NCI-H748 (cell line): ENCODE measurements around the gene SEZ6.

ENCODE experiments used
- DNase-seq: peaks from one replicate; lab custom pipeline; 2025; ENCODE audit not compliant: unreplicated experiment; lab: John Stamatoyannopoulos, UW

The SEZ6 gene

DNA sequence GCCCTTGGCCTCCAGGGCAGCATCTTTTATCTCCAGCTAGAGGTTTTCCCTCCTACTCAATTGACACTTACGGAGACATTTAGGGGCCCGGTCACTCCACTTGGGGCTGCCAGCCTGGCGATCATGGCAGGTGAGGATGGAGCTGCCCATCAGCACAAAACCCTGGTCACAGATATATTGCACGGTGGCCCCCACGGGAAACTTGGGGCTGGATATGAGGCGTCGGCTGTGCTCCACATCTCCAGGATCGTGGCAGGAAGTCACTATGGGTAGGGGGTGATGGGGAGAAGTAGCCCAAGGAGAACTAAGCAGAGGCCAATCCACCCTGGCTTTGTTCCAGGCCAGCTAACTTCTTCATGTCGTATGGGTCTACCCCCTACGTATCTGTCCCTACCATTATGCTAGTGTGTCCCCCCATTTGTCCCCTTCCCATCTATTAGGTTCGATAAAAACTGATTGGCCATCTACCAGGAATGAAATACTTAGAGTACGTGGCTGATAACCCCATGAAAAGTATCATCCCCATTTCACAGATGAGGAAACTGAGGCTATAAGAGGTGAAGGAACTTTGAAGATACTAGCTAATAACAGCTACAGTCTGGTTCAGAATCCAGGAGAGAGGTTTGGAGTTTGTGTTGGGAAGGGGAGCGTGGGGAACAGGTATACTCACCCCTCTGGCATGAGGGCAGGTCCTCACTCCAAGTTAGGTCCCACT lies 48.4 kb downstream of the SEZ6 start:
- DNase-seq = no peak

DNA sequence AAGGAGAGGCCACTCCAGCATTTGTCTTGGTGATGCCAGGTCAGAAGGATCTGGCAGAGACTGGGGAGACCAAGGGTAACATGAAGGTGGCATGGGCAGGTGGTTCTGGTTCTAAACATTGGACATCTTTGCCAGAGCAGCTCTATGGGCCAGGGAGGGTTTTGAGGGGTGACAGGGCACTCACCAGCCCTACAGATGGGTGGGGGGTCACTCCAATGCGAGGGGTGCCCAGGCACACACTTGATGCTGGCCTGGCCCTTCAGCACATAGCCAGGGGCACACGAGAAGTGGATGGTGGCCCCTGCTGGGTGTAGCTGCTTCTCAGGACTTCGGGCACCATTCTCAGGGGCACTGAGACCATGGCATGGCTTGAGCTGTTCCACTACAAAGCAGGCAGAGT lies 49.0 kb downstream of the SEZ6 start:
- no peak for DNase-seq

DNA sequence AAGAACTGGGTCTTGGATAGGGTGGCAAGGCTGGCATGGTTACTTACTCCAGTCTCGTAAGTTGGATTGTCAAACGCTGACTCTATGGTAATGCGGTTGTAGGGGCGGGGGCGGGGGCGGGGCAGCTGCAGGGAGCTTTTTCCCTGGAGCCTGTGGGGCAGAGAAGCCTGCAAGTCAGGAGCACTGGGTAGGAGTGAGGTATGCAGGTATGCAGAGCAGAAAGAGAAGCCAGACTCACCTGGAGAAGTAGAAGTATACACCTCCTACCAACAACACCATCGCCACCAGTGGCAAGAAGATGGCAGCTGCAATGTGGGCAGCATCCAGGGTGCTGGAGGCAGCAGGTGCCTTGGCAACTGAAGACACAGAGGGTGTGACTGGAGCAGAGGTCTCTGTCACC lies 49.7 kb downstream of the SEZ6 start:
- DNase-seq = no peak

DNA sequence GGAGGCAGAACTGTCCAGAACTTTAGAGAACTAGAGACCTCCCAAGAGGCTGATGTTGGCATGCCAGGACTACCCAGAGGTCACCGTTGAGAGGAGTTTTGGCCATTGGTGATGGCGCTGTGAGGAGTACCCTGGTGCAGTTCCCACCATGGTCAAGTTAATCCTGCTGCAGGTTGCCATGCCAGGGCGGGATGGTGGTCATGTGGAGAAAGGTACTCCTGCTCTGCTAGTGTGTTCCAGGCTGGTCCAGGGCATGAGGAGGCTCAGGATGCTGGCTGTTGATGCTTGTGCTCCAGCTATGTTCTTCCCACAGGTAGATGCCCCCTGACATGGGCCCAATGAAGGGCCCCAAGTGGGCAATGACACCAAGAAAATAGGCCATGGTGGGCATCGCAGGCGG lies 50.4 kb downstream of the SEZ6 start:
- DNase-seq = no peak

DNA sequence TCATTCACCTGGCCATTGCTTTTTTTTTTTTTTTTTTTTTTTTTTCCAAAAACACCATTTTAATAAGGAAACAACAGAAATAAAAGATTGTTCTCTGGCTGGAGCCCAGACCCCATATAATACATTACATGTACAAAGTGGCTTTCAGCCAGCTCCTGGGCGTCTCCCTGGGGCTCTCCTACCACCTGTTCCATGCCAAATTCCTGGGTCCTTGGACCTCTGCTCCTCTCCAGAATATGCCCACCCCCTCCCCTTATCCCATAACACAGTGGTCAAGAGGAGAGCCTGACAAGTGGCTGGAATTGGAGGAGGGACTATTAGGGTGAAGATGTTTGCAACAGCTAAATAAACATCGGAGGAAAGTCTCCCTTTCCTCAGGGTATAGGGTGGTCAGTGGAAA lies 50.9 kb downstream of the SEZ6 start:
- DNase-seq = no peak

DNA sequence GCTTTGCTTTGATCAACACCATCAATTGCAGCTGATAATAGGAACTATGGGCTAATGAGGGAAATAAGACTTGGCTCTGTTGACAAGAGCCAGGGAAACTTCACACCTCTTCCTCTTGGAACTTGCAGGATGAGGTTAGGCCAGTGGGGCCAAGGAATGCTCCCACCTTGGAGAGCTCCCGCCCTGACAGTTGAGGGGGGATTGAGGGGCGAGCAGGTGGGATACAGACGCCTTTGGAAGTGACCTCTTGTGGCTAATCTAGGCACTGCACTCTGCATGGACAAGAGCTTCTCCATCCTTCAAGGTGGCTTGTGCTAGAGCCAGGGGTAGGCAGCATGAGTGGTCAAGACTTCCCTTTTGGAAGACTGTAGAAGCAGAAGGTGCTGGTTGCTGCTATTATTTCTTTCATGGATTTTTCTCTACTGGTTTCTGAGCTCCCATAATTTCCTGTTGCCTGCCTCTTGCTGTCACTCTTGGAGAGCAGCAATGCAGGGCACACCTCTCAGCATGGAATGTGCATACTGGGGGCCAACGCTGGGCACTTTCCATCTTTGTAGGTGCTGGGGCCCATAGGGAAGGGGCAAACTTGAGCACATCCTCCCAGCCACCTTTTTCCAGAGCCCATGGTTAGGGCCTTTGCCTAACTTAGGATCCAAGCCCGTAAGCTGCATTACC lies 52.3 kb downstream of the SEZ6 start:
- DNase-seq = peak; percentile 74

DNA sequence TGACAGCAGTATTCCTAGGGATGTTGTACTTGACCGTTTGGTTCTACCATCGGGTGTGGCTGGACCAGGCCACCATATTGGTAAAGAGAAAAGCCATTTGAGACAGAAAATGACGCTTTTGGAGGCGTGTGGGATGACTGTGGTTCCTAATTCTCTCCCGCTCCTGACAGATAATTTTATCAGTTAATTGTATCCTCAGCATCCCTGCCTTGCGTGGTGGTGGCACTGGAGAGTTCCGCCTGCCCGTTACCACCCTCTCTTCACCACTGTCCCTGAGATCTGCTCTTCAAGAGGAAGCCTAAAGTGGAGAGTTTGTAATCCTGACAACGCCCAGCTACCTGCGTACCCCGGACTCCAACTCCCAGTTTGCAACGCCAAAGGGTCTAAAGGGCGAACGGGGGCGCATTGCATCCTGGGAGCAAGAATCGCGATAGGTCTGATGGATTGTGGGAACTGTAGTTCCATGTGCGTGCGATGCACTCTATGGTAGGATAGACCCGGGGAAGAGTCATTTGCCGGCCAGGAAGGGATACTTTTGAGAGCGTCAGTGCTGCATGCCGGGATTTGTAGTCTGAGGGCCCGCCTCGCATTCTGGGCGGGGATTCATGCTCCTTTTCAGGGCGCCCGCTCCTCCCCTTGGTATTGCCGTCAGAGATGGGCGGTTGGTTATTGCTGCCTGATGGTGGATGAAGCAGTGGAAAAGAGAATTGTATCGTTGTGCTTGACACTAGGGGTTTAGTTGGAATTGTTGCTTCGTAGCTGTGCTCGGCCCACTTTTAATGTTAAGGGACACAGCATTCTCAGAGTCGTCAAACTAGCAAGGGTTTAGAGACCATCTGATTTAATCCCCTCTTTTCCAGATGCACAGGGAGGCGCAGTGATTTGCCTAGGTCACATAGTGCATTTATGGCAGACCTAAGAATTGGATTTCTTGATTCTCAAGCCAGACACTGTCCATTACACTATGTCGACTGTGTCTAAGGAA lies 53.5 kb downstream of the SEZ6 start:
- peak; percentile 100 for DNase-seq

DNA sequence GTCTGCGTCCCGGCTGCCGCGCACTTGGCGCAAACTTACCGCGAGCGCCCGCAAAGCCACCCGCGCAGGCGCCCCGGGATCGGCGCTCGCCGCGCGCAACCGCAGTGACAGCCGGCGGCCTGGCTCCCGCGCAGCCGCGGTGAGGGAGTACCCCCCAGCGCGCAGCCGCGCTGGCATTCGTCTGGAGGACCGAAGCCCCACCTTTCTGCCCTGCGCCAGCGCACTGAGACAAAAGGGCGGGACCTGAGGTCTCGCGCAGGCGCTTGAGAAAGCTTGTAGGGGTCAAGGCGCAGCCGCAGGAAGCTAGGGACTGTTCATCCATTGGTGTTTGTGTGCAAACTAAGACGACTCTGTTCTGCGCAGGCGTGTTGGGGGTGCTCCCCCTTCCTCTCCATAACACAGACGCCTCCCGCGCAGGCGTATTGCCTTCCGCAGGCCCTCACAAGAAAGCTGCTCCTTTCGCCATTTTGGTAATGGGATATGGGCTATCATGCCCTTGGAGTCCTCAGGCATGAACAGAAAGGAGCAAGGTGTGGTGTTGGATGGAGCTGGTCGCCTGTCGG lies 54.3 kb downstream of the SEZ6 start, which contains the start of gene PHF12:
Gene PHF12, minus strand, starts transcription at position 91 of the 563 bp plus-strand sequence. CDS start 558 bp downstream, outside the sequence.
- peak; percentile 100 for DNase-seq

DNA sequence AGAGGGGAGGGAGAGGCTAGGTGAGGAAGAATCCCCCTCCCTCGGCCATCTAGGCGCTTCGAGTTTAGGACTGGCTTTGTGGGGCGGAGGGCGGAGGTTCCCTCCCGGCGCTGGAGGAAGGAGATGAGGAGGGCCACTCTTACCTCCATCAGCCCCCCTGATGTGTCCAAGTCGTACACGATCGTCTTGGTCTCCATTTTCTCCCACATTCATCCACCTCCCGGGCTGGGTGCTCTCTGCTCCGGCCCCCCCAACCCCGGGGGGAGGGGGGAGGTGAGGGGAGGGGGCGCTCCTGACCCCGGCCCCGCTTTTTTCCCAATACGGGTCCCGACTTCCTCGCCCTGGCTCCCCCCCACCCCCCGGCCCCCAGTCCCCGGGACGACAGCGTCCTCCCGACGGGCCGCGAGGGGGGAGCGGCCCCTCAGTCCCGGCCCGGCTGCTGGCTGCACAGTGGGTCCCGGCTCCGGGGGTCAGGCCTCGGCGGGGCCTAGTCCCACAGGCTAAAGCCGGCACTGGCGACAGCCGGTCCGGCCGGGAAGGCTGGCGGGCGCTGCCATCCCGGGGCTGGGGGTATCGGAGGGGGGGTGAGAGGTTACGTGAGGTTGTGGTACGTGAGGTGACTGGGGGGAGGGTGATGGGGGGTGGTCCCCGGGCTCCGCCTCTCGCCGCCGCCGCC lies 54.9 kb downstream of the SEZ6 start:
- peak; percentile 64 for DNase-seq

DNA sequence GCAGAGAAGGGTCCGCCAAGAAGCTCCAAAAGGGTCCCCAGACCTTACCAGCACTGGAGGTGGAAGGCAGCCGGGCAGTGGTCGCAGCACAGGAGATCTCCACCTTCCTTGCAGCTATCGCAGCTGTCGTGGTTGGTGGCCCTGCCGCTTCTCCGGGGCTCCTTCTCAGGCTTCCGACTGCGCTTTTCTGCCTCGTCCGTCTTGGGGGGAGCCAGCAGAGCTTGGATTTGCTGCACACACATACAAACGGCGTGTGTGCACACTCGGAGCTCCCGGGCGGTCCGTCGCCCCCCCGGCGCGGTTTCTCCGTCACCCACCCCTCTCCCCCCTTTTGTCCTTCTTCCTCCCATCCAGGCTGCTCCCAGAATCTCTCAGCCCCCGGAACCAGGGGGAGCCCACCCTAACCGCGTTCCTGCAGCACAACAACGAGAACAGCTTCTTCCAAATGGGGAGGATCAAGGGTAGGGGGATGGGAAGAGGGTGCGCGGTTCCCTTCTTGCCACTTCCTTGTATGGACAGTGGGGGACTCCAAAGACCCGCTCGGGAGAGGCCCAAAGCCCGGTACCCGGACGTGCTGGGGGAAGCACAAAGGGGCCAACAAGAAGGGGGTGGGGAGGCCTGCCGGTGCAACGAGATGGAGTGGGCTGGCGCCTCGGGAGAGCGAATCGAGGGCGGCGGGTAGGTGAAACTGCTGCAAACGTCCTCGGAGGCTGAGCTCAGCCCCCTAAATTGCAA lies 55.6 kb downstream of the SEZ6 start:
- DNase-seq = peak; percentile 64

DNA sequence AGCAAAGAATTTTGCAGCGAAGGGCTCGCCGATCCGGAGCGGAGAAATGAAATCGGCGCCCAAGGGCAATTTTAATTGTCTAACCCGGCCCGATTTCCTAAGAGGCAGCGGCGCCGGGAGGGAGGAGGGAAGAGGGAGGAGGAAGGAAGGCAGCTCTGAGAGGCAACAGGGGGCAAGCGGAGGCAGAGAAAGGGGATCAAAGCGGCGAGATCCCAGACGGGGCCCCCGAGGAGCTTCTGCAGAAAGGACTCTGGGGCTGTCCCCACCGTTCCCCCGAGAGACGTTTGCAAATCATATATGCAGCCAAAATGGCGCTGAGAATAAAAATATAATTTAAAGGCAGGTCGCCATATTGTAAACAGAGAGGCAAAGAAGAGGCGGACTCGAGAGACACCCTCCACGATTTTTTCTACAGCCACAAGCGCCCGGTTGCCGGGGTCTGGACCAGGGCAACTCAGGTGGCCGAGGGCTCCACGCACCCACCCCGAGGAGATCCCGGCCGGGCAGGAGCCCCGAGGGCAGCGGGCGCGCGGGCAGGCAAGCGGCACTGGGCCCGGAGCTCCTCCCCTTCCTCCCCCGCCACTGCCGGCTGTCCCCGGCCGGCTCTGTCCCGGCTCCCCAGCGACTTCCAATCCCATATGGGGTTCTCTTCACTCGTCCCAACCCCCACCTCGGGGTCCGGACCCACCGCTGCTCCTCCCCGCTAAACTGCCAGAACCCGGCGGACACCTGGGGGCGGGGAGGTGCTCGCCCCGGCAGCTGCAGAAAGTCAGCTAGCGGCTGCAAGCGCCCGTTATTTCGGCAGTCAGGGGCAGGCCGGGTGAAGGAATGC lies 56.4 kb downstream of the SEZ6 start:
- peak; percentile 66 for DNase-seq

DNA sequence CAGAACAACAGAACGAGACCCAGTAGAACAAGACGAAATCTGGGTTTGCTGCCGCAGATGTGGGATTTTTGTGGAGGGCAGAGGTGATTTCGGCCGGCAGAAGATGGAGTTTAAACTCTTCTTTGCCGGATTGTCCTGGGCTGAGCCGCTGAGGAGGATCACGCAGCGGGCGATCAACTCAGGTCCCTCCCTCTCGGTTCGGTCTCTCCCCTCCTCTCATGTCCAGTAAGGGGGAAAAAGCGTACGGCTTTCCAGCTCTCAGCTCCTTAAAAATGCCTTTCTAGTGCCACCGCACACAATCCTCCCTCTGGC lies 57.0 kb downstream of the SEZ6 start:
- peak; percentile 66 for DNase-seq

DNA sequence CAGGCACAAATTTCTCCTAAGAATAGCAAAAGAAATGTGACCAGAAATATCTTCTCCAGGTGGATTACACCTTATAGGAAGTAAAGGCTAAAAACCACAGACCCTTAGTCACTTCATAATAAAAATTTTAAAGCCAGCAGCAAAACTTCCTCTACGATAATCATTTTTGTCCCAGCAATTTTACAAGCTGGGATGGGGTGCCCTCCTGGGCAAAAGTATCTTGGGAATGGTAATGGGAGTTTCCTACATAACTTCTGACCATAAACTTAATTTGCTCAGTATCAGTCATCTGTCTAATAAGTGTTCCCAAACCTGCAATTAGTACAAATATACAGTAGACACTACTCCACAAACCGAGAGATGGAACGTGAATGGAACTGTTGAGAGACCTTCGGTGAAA lies 57.5 kb downstream of the SEZ6 start:
- no peak for DNase-seq

DNA sequence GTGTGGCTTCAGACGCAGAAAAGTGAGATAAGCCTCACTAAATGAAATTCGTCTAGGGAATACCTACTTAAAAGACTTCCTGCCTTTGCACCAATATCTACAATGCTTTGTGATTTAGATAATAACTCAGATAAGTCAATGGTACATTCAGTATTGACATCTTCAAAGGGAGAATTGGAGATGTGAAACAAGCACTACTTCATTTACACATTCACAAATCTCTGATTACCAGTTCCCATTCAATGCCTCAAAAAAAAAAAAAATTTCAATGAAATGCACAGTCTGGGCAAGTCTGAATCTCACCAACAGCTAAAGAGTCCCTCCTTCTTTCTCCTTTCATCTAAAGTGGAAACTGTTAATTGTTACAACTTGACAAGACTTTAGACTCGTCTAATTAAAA lies 58.2 kb downstream of the SEZ6 start:
- no peak for DNase-seq

DNA sequence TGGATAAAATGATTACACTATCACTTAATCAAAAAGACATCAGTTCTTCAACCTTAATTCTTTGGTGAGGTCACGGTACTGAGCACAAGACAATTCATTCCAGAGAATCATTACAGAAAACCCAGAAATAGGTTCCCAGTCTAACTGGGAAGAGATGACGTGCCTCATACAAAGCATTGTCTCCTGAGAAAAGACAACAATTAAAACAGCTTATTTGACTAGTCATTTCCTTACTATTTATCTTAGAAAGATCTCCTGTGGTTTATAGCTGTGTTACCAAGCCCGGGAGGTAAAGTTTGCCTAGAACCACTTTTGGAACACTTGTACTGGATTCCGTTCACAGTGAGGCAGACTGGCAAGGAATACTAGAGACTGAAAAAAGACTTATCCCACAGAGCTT lies 59.6 kb downstream of the SEZ6 start:
- DNase-seq = no peak

DNA sequence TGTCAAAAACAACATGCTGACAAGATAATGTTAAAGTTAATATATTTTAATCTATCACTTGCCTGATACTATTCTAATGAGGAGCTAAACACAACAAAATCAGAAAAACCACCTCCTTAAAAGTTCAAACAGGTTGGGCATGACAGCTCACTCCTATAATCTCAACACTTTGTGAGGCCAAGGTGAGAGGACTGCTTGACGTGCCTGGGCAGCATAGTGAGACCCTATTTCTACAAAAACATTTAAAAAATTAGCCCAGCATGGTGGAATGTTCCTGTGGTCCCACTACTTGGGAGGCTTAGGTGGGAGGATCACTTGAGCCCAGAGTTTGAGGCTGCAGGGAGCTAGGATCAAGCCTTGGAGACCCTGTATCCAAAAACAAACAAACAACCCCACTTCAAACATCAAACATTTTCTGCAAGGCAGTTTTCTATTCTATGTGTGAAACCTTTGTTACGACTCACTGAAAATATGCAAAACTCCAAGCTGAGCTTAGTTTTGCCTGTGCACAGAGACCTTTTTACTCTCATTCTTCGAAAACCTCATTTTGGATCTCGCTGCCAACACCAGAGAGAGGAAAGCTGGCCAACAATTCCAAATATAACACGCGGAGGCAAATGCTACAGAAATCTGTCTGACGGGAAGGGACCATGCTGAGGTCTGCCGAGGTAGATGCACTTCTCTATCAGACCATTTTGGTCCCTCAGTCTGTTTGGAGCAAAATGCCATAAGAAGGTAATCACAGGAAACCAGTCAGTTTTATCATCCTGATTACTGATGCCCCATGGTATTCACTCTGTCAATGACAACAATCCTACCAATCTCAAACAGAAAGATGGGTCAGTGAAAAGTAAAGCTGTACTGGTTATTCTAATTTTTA lies 60.7 kb downstream of the SEZ6 start:
- no peak for DNase-seq

DNA sequence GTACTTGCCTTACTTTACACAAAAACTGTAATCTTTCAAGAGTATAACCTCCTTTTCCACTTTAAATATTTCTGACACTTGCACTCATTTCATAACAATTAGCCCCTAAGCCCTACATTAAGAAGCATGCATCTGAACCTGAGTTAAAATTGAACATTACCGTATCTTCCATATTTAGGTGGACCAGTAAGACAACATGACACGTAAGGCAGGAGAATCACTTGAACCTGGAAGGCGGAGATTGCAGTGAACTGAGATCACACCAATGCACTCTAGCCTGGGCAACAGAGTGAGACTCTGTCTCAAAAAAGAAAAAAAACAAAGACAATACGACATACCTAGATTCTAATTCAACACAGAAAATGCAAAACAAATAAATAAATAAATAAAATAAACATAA lies 61.5 kb downstream of the SEZ6 start:
- DNase-seq = no peak

DNA sequence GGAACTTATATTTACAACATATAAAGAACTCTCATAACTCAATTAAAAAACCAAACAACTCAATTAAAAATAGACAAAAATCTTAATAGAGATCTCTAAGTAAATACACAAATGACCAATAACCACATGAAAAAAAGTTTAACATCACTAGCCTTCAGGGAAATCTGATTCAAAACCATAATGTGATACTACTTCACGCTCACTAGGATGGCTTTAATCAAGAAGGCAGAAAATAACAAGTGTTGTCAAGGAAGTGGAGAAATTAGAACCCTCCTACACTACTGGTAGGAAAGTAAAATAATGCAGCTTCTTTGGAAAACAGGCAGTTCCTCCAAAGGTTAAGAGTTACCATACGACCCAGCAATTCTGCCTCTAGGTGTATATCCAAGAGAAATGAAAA lies 62.9 kb downstream of the SEZ6 start:
- no peak for DNase-seq
